GM18520 (cell line): ENCODE results near the gene BICDL2.
A peak's percentile ranks its signal among the peaks of the same experiment; 100 is the strongest.

Source experiments
- ATAC-seq: cut with Tn5 transposase; IDR thresholded peaks from one replicate; pipeline ENCODE4 v1.9.1; 2021; ENCODE audit not compliant: unreplicated experiment

The BICDL2 gene

DNA sequence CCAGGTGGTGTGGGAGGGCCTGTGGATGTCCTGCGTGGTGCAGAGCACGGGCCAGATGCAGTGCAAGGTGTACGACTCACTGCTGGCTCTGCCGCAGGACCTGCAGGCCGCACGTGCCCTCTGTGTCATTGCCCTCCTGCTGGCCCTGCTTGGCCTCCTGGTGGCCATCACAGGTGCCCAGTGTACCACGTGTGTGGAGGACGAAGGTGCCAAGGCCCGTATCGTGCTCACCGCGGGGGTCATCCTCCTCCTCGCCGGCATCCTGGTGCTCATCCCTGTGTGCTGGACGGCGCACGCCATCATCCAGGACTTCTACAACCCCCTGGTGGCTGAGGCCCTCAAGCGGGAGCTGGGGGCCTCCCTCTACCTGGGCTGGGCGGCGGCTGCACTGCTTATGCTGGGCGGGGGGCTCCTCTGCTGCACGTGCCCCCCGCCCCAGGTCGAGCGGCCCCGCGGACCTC lies 23.2 kb downstream of the BICDL2 start:
- no peak for ATAC-seq

DNA sequence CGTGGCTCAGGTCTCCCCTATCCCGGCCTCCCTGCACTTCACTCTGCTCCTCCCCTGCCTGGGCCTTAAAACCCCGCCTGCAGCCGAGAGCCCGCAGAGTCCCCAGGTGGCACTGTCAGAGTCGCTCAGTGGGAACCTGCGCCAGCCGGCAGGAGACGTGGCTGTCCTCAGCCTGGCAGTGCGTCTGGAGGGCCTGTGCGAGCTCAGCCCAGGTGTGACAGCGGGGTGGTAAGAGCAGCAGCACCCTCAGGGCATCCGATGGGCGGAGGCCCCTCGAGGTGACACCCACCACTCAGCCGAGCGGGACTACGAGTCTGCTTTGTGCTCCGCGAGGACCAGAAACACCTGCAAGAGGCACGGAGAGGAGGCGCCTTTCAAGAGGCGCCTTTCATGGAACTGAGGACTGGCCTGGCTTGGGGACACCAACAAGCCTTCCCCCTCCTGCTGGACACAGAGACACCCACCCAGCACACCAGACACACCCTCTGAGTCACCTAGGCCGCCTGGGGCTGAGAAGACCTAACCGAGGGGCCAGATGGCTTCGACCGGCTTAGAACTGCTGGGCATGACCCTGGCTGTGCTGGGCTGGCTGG lies 23.8 kb downstream of the BICDL2 start, which contains the start of gene CLDN9:
CLDN9 (plus strand) TSS at position 96 of the 593 bp plus-strand sequence; CDS start at position 536, 440 bp downstream.
- no peak for ATAC-seq

DNA sequence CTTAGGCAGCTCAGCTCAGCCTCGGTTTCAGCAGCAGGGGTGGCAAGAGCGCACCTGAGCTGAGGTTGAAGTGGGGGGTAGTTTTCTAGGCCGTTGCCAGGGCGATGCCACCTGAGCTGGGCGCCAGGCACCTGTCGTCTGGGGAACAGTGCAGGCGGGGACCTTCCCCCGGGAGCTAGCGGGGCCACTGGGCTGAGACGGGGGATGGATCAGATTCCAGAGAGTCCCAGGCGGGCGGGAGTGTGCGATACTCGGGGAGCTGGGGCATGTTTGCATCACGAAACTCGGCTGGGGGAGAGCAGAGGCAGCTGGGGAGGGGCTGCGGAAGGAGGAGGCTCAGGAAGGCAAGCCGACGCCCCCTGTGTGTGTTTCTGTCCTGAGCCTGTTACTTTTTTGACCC lies 24.5 kb downstream of the BICDL2 start:
- no peak for ATAC-seq

DNA sequence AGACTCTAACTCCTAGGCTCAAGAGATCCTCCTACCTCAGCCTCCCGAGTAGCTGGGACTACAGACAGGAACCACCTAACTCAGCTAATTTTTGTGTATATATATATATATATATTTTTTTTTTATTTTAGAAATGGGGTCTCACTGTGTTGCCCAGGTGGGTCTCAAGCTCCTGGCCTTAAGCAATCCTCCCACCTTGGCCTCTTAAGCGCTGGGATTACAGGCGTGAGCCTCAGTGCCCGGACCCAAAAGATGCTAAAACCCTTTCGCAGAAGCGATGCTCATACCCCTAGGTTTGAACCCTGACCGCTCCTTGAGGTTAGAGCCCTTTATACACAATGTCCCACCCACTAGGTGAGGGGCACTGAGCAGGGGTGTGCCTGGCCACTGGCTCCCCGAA lies 26.2 kb downstream of the BICDL2 start:
- ATAC-seq, result no peak

DNA sequence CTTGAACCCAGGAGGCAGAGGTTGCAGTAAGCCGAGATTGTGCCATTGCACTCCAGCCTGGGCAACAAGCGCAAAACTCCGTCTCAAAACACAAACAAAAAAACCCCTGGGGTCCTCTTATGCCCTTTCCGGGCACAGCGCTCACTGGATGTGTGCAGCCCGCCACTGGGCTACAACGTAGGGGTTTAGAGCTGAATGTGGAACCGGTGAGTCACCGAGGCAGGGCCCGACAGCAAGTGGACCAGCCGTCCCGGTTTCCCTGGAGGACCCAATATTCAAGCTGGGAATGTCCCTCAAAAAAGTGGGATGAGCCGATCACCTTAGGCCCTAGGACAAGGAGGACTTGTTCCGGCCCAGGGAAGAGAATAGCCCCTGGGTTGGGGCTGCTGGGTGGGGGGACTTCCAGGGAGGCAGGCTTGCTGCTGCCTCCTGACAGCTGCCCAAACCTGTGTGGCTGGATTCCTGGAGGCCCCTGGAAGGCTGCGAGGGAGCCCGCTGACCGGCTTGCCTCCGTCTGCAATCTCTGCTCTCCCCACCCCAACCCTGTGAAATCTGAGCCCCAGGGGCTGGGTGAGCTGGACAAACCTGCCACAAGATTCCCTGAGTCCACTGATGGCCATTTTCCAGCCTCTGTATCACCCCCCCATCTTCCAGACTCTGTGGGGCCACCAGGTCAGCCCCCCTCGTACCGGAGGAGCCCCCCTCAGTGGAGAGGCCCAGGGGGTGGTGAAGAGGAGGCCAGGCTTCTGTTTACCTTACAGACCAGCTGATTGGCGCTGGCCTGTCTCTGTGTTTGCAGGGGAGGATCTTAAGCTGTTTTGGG lies 27.0 kb downstream of the BICDL2 start:
- ATAC-seq, result no peak

DNA sequence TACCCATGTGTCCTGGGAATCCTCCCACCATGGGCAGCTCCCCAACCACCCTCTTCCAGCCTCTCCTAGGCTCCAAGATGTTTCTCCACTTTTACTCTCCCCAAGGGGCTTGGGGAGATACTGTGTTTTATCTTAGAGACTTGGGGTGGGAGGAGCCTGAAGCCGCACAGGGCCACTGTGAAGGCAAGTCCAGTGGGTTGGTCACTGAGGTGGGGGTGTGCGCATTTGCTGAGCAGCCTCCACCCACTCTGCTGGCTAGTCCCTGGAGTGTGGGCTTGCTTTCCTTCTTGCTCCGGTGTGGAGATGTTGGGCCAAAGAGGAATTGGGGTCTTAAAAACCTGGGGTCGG lies 28.1 kb downstream of the BICDL2 start:
- ATAC-seq, result no peak

DNA sequence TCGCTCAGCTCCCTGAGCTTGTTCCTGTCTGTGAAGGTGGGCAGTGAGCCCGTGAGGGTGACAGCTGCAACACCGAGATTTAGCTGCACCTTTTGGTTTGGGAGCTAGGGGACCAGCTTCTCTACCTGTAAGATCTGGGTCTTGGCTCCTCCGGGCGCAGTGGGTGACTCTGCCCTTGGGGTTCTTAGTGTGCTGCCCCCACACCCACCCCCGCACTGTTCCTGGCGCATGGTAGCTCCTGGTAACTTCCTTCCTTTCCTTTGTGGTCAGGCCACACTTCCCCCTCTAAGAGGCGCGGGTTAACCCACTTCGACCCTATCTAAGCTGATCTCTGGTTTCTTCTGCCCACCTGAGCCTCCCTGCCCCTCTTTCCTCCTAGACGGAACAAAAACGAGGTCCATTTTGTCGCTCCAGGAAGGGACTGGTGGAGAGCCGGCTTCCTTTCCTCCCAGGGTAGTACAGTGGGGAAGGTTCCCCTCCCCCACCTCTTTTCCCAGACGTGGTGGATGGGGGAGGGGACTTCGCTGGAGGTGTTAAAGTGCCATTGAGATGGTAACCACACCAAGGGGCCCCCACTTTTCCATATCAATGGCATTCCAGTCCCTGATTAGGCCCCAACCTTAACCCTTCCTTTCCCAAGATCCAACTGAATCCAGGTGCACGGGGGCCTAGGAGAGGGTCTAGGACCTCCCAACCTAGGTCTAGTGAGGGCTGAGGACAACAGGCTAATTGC lies 28.6 kb downstream of the BICDL2 start:
- no peak for ATAC-seq

DNA sequence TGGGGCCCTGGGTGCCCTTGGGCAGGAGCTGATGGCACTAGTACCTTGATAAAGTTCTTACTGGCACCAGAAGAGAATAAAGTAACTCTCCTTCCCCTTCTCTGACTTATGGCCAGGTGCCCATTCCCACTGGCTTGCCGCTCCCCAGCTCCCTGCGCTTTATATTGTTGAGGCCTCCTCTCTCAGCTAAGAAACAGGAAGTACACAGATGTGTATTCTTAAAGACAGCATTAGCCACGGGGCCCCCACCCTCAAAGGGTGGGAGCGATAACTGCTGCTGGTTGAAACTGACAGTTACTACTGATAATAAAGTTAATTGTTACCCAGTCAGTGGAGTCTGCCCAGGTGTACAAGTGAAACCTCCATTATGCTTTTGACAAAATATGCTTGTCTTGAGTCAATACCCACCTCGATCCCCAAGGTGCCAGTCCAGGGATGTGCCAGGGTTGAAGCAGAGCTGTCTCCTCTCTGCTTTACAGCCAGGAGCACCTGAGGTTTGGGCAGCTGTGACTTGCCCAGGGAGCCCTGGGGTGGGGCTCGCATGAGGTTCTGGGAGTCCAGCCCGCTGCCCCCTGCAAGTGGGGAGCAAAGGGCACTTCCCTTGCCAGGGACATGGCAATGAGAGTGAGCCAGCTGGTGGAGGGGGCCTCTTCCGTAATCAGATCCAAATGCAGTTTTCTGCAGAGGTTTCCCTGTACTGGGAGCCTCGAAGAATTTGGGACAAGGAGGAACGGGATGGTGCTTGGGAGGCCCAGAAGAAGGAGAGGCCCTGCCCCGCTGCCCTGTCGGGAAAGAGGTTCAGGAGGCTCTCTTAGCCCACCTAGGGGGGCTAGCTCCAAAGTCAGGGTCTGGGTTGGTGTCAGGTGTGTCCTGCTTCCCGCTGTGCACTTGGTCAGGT lies 29.4 kb downstream of the BICDL2 start:
- no peak for ATAC-seq

DNA sequence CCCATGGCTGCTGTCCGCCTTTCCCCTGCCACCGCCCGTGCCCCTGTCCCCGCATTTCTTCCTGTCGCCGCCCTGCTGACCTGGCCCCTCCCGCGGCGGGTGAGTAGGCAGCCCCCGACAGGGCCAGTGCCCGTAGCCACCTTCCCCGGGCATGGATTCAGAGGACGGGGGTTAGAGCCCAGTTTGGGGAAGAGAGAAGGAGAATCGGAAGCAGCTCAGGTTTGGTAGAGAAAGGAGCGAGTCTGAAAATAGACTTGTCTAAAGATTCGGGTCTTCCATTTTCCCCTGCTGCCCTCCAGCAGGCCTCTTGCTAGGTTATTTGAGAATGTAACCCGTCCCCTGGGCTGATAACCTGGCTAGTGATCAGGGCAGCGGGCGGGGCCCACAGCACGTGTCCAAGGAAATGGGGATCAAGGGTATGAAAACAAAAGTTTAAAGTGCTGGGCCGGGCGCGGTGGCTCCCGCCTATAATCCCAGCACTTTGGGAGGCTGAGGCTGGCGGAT lies 31.9 kb downstream of the BICDL2 start:
- no peak for ATAC-seq

DNA sequence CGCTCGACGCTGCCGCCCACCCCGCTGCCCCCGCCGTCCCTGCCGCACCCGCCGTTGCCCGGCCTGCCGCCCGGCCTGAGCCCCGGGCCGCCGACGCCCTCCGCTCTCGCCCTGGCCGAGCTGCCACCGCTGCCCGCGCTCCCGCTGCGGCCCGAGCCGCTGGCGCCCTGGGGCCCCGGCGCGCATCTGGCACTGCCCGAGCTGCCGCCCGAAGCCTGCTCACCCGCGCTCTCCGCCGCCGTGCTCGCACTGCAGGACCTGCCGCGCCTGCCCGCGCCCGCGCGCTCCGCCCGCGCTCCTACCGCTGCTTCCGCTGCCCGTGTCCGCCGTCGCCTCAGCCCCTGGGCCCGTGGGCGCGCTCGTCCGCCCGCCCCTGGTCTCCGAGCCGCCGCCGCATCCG lies 32.4 kb downstream of the BICDL2 start:
- ATAC-seq, result no peak

DNA sequence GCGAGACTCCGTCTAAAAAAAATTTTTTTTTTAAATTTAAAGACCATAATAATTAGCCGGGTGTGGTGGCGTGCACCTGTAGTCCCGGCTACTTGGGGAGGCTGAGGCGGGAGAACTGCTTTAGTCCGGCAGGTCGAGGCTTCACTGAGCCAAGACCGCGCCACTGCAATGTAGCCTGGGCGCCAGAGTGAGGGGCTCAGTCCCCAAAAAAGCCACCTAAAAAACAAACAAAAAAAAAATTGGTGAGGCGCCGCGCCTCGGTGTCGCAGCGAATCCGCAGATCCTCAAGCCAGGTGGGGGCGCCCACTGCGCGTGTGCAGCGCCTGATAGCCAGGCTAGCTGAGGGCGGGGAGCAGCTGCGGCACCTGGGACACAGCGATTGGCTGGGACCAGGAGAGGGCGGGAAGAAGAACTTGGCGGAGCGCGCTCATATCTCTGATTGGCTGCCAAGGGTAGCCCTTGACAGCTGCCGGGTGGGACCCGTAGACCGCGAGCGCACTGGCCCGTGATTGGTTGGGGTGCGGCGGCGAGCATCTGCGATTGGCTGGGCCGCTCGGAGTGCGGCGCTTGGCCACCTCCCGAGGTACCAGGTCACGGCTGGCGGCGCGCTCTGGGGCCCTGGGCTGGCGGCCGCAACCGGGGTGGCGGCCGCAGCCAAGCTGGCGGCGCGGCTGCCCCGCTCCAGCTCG lies 33.0 kb downstream of the BICDL2 start:
- peak; percentile 96 for ATAC-seq

DNA sequence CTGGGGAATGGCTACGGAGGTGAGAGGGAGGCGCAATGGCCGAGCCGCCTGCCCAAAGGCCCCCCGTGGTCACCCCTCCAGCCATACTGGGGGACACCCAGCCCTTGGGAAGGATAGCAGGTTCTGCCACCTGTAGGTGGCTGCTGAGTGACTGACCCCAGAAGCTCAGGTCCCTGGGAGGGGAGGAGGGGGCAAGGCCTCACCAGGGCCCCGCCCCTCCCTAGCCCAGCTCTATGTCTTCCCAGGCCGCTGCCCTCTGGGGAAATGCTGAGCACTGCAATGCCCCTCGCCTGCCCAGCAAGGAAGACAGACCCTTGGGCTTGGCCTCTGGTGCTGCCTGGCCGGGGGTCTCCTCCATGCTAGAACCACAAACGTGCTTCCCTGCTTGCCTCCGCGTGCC lies 35.4 kb downstream of the BICDL2 start:
- ATAC-seq, result no peak

DNA sequence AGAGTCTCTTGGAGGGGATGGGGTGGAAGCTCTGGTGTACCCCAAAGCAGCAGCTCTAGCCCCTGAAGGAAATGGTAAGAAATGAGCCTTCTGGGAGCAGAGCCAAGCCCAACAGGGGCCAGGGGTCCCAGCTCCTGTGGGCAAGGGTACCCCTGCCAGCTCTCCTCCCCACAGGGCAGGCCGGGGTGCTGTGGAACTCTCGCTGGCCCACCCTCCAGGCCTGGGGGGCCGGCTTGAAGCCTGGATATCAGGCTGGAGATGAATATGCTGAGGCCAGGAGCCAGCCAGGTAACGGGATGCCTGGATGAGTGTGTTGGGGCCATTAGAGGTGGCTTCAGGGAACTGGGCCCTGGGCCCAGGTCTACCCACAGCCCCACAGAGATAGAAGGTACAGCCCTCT lies 36.2 kb downstream of the BICDL2 start:
- ATAC-seq, result no peak

DNA sequence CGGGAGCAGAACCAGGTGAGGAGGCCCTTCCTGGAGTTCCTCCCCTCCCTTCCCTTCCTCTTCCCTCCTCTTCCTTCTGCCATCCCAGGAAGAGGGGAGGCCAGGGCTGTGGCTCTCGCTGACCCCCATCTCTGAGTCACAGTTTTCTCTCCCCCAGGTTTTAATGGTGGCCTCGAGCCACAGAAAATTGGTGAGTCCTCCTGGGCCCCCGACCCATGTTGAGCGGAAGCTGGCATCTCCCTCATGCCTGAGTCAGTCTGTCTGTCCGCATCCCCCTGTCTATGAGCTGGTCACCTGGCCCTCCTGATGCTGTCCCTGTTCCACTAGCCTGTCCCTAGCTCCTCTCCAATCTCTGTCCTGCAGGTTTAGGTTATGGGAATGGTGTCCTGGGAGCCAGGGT lies 36.8 kb downstream of the BICDL2 start:
- no peak for ATAC-seq

DNA sequence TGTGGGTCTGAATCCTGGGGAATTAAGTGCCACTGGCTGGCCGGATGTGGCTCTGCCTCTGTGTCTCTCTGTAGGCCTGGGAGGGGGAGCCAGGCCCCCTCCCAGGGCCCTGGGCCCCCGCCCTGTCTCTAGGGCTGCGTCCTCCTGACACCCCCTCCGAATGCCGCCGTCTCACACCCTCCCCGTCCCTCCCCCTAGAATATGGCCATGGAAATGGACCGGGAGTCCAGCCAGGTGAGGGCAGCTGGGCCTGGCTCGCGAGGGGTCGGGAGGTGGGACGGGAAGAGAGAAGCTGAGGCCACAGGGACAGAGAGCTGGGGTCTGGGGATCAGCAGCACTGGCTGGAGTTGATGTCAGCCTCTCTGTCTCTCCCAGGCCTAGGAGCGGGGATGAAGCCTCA lies 40.4 kb downstream of the BICDL2 start:
- no peak for ATAC-seq

DNA sequence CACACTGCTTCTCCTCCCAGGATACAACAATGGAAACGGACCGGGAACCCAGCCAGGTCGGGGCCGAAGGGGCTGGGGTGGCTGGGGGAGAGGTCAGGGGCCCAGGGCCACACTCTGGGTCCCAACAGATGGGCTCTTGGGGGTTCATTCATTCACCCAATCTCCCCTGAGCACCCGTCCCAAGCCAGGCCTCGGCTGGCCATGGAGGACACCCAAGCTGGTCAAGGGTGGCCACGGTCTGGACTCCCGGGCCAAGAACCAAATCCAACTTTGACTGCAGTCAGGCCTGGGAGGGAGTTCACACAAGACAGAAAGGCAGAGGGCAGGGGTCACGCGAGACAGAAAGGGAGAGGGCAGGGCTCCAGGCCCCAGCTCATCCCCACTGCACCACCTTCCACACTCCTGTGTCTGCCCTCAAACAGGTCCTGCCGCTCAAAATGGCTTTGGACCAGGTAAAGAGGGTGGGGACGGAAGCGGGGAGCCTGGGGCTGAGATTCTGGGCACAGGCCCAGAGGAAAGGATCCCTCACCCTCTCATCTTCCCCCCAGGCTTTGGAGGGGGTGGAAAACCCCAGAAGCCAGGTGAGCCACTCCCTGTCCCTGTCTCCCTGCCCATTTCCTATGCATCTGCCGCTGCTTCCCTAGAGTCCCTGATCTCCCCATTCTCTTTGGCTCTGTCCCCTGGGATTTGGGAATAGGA lies 44.2 kb downstream of the BICDL2 start:
- ATAC-seq, result no peak

DNA sequence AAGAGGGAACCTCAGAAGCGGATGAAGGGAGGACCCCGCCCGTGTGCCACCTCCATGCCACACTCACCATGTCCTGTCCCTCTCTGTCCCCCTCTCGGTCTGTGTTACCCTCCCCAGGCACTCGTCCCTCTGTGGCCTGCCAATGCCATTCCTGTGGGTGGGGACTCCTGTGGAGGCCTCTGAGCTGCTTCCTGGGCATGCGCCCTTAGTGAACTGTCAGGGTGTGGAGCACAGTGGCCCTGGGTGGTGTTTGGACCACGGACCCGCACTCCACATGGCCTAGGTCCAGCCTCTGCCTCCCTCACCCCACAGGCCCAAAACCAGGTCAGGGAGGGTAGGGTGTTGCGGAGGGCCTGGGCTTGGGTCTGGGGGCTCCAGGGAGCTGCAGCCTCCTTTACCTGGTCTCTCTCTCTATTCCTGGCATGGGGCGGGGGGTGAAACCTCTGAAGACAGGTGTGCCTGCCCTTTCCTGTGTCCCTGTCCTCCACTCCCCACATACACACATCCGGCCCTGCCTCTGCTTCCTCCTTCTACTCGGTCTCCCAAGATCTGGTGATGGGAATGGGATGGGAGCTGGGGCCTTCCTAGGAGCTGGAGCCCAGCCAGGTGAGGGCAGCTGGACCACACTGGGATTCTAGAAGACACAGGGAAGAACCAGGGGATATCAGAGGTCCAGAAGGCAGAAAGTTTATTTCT lies 45.0 kb downstream of the BICDL2 start:
- ATAC-seq, result no peak

DNA sequence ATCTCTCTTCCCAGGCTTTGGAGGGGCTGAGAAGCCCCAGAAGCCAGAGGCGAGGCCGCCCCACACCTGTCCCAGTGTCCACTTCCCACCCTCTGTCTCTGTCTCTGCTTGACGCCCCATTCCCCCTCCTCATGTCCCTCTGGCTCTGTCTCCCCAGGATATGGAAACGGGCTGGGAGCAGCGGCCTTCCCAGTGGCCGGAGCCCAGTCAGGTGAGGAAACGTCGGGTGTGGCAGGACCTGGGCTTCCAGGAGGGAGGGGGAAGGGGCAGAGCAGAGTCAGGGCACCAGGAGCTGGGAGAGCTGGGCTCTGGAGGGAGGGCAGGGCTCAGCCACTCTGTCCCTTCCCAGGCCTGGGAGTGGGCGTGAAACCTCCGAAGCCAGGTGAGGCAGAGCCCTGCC lies 45.9 kb downstream of the BICDL2 start:
- no peak for ATAC-seq

DNA sequence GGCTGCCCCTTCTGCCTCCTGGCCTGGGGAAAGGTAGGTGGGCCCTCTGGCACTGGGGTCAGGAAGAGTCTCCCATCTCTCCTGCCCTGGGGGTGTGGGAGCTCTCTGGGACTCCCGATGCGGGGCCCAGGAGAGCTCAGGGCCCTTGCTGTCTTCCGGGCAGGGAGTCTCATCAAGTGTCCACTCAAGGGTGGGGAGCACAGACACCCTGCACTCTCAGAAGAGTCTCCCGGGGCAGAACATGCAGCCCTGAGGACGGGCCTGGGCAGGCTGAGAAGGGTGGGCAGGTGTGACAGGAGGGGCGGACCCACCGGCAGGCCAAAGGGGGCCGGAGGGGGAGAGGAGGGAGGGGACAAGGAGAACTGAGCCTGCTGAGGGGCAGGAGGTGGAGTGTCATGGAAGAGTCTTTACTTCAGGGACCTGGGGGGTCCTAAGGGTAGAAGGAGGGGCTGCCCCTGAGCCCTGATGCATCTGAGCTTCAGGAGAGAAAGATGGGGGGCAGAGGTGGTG lies 48.1 kb downstream of the BICDL2 start:
- no peak for ATAC-seq
